DMS153 treated with DMSO at 0.1 percent for 48 hours (cell line): ENCODE measurements around the gene PHF20.
"Not testable (repeated sequence)": the region's sequence is repeated elsewhere in the genome, so short reads cannot be mapped to it uniquely, and the experiment has no call there.

Experiments used
- DNase-seq: peaks from one replicate; lab custom pipeline; 2025; ENCODE audit not compliant: unreplicated experiment; lab: John Stamatoyannopoulos, UW

Gene PHF20

GRCh38 chr20:35771689-35772562 is at the start of gene PHF20:
Gene PHF20, plus strand, starts transcription at chr20:35772015. Its CDS starts 29,508 bp downstream, at chr20:35801523.
- peak; percentile 91 for DNase-seq

DNA sequence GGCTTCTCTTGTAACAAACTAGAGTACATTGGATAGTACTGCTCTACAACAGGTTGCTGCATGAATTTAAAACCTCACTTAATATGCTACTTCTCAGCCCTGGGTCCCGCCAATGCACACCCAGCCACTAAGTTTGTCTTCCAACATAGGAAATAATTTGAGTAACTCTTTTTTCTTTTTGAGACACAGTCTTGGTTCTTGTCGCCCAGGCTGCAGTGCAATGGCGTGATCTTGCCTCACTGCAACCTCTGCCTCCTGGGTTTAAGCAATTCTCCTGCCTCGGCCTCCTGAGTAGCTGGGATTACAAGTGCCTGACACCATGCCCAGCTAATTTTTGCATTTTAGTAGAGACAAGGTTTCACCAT is 48.6 kb upstream of the PHF20 start:
- DNase-seq: not testable (repeated sequence)

GRCh38 chr20:35723652-35724320 is 48.0 kb upstream of the PHF20 start:
- DNase-seq: not testable (repeated sequence)

DNA sequence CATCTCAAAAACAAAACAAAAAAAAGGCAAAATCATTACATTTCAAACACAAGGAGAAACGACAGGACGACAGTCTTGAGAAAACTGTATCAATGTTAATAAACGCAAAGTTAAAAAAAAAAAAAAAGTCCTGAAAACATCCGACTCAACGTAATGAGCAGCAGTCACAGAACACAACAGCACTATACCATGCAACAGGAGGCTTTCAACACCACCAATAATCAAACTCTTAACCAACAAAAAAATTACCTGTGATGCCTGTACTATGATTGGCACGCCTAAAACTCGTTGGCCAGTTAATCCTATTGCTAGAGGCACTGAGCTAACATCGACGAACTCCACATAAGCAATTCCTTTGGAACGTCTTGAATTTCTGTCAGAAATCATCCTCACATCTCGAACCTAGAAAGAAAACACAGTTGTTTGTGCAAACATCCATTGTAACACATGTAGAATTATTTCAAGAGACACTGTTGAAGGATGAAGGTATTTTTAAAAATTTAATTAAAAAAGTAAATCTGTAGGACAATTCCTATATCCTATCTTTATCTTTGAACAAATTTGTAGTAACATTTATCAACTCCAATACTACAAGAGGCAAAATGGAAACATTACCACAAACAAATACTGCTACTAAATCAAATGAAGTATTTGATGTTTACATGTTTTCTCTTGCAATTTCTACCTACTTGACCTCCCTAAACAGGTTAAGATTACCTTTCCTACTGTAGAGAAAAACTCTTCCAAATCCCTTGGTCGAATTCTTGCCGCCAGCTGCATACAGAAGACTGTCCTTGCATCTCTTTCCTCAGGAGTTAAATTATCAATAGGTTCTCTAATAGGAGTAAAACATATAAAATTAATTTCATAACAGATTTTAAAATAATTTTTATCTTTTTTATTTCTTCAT is 47.2 kb upstream of the PHF20 start:
- no peak for DNase-seq

DNA sequence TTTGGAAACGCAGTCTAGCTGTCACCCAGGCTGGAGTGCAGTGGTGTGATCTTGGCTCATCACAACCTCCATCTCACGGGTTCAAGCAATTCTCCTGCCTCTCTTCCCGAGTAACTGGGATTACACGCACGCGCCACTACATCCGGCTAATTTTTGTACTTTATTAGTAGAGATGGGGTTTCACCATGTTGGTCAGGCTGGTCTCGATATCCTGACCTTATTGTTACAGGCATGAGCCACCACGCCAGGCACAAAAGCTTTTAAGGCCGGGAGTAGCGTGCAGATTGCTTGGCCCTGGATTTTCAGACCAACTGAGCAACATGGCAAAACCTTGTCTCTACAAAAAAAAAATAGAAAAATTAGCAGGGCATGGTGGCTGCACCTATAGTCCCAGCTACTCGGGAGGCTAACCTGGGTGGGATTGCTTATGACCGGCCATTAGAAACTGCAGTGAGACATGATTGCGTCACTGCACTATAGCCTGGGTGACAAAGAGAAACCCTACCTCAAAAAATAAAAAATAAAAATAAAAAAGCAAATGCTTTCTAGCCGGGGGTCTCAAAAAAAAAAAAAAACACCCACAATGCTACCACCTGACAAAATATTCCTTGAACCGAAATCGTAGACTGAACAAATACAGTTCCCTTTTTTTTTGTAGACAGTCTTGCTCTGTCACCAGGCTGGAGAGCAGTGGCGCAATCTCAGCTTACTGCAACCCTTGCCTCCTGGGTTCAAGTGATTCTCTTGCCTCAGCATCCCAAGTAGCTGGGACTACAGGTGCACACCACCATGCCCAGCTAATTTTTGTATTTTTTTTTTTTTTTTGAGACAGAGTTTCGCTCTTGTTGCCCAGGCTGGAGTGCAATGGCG is 44.7 kb upstream of the PHF20 start:
- no peak for DNase-seq

DNA sequence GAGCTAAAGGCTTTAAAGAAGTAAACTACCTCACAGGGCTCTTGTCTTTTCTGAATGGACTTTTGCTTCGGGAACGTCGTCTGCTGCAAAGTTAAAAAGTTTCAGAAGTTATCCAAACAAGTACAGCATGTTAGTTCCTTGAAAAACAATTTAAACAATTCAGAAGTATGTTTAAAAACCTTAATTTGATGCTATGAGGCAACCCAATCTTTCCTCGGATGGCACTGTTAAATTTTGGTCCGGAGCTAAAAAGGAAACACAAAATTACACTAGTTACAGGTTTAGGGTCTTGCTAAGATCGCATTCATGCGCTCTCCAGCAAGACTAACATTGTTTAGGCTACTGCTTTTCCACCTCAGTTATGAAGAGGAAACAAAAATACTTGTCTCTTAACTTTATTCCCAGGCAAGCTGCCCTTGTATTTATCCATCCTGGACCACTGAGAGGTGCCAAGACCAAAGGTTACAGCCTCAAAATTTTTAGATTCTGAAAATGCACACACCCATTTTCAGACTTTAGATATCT is 42.5 kb upstream of the PHF20 start:
- DNase-seq: no peak

DNA sequence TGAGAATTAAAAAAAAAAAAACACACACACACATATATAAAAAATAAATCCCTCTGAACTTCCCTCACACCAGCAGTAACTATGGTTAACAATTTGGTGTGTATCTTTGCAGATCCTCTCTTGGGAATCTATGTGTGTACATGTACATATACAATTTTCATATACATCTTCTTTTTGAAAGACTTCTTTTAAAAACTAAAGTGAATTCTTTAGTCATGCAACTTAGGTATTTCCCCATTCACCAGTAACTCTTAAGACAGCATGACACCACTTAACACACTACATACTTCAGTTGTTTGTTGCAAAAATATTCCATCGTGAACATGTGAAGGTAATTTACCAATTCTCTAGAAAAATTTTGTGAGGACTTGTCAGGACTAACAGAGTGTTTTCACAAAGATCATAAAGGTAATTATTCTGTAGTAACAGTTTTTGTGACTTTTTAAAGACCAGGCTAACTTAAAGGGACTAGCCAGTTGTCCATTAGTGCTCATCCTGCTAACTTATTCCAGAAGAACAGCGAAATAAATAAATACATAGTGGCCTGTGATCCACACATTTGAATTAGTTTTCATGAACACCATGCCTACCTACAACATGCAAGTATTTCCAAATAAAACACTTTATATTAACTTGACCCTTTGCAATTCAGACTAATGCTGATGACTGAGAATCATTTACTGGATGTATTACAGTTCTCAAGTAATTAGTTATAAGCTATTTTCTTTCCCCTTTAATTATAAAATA is 41.8 kb upstream of the PHF20 start:
- DNase-seq: no peak

- no peak for DNase-seq
Observed at GRCh38 chr20:35730583-35731468, 41.0 kb upstream of the PHF20 start.

GRCh38 chr20:35731469-35731788 is 40.4 kb upstream of the PHF20 start:
- no peak for DNase-seq

DNA sequence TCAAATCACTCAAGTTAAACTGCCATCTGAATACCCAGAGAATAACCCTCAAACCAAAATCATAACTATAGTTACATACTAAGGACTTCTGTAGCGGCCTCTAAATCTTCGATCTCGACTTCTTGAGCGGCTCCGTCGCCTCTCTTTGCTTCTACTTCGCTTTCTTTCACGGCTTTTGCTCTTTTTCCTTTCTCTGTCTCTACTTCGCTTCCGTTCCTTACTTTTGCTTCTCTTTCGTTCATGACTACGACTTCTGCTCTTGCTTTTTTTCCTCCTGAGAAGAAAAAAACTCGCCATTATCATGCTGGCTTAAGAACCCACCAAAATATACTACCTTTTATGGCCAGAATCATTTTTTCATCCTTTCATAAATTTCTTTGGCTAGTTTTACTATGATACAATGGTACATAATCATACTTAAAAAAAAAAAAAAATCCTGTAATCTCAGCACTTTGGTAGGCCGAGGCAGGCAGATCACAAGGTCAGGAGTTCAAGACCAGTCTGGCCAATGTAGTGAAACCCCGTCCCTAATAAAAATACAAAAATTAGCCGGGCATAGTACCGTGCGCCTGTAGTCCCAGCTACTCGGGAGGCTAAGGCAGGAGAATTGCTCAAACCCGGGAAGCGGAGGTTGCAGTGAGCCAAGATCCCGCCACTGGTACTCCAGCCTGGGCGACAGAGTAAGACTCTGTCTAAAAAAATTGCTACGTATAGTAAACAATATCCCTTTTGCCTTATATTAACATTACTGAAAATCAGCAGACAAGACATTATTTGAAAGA is 39.8 kb upstream of the PHF20 start:
- DNase-seq: no peak

GRCh38 chr20:35732644-35732982 is 39.2 kb upstream of the PHF20 start:
- DNase-seq: no peak

DNA sequence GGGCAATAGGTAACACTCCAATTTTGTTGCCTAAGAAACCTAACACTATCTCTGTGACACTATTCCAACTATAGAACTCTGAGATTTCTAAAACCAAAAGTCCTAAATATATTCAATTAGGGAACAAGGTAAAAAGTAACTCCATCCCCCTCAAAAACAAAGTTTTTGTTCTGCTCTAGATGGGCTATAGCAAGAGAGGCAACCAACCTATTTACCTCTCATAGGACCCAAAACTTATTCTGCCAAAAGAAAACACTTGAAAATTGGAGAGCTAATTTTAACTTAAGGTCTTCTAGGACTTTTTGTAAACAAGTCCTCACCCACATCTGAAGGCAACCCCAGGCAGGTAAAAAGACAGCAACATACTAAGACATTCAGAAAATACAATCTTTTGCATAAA is 37.4 kb upstream of the PHF20 start:
- no peak for DNase-seq

- no peak for DNase-seq
Observed at GRCh38 chr20:35734777-35735649, 36.8 kb upstream of the PHF20 start.

GRCh38 chr20:35735826-35736470 is 35.9 kb upstream of the PHF20 start:
- no peak for DNase-seq

GRCh38 chr20:35737865-35738333 is 33.9 kb upstream of the PHF20 start:
- no peak for DNase-seq

- DNase-seq: no peak
Observed at GRCh38 chr20:35738410-35739179, 33.2 kb upstream of the PHF20 start.
